Neural cell (in vitro differentiated cells): ENCODE measurements around the gene DNAJC12. TPM values are rescaled to one million over a fixed set of nuclear protein-coding genes. Genes with fewer than 3 reads are reported as not detected.
"Not testable (repeated sequence)": the region's sequence is repeated elsewhere in the genome, so short reads cannot be mapped to it uniquely, and the experiment has no call there.

Source experiments
- H2AFZ ChIP-seq: fragments of 200-600, 300-800 bp; sonication (generic), shearing (Covaris generic); 2 replicates; pipeline ENCODE4 v1.6.0; 2014; ENCODE audit warnings: low read depth, mild to moderate bottlenecking, antibody characterized with exemption, low read length, moderate library complexity
- H3F3A ChIP-seq: fragments of 200-600 bp; shearing (Covaris generic); 2 replicates; pipeline ENCODE4 v1.6.1; 2016; ENCODE audit warnings: mild to moderate bottlenecking, moderate library complexity, mixed read lengths, antibody characterized with exemption, low read length; ENCODE audit not compliant: insufficient read depth, poor library complexity, severe bottlenecking
- H3K27ac ChIP-seq: fragments of 200-600, 300-800 bp; sonication (generic), shearing (Covaris generic); 2 replicates; pipeline ENCODE4 v1.5.1; 2014; ENCODE audit warnings: mild to moderate bottlenecking, low read length, moderate library complexity
- H3K27me3 ChIP-seq: fragments of 300-800, 200-600 bp; sonication (generic), shearing (Covaris generic); 2 replicates; pipeline ENCODE4 v1.6.0; 2014; ENCODE audit warnings: mild to moderate bottlenecking, low read depth, low read length, moderate library complexity; ENCODE audit not compliant: insufficient read depth
- H3K36me3 ChIP-seq: fragments of 300-800, 200-600 bp; sonication (generic), shearing (Covaris generic); 2 replicates; pipeline ENCODE4 v1.5.1; 2014; ENCODE audit warnings: mild to moderate bottlenecking, antibody characterized with exemption, low read length, moderate library complexity; ENCODE audit not compliant: insufficient read depth
- H3K4me2 ChIP-seq: fragments of 300-800, 200-600 bp; sonication (generic), shearing (Covaris generic); 2 replicates; pipeline ENCODE4 v1.6.0; 2014; ENCODE audit warnings: mild to moderate bottlenecking, low read length
- H3K4me3 ChIP-seq: fragments of 300-800, 200-600 bp; sonication (generic), shearing (Covaris generic); 2 replicates; pipeline ENCODE4 v1.5.1; 2014; ENCODE audit warnings: mild to moderate bottlenecking, low read length, moderate library complexity
- H3K79me2 ChIP-seq: fragments of 200-600 bp; shearing (Covaris generic); replicated peaks from 2 replicates; pipeline ENCODE4 v1.6.0; 2014; ENCODE audit warnings: mild to moderate bottlenecking, low read length, moderate library complexity; ENCODE audit not compliant: insufficient read depth
- H3K9ac ChIP-seq: fragments of 300-800, 200-600 bp; sonication (generic), shearing (Covaris generic); 2 replicates; pipeline ENCODE4 v1.6.1; 2016; ENCODE audit warnings: mild to moderate bottlenecking, low read length, mixed read lengths
- H3K9me2 ChIP-seq: fragments of 200-600 bp; shearing (Covaris generic); 2 replicates; pipeline ENCODE4 v1.6.1; 2016; ENCODE audit warnings: mild to moderate bottlenecking, low read length, mixed read lengths; ENCODE audit not compliant: insufficient read depth
- H3K9me3 ChIP-seq: fragments of 200-600, 300-800 bp; sonication (generic), shearing (Covaris generic); 2 replicates; pipeline ENCODE4 v1.6.1; 2016; ENCODE audit warnings: mild to moderate bottlenecking, mixed run types, low read length, moderate library complexity, mixed read lengths
- H4K20me1 ChIP-seq: fragments of 200-600 bp; shearing (Covaris generic); 2 replicates; pipeline ENCODE4 v1.6.1; 2016; ENCODE audit warnings: mild to moderate bottlenecking, mixed run types; ENCODE audit not compliant: insufficient read depth
- EP300 ChIP-seq: fragments of 450-650 bp; conservative IDR thresholded peaks from 2 replicates; pipeline ENCODE4 v1.6.1; 2014; ENCODE audit warnings: antibody characterized with exemption, mild to moderate bottlenecking, moderate library complexity; ENCODE audit not compliant: poor library complexity, severe bottlenecking
- EZH2 ChIP-seq: fragments of 200-600, 300-800 bp; shearing (Covaris generic), sonication (generic); IDR thresholded peaks from 2 replicates; pipeline ENCODE4 v1.6.1; 2014; ENCODE audit warnings: antibody characterized with exemption, low read length, borderline replicate concordance, mild to moderate bottlenecking; ENCODE audit not compliant: insufficient read depth, poor library complexity, severe bottlenecking
- MXI1 ChIP-seq: fragments of 450-650 bp; conservative IDR thresholded peaks from 2 replicates; pipeline ENCODE4 v1.6.1; 2014; ENCODE audit warnings: antibody characterized with exemption, mild to moderate bottlenecking; ENCODE audit not compliant: poor library complexity, severe bottlenecking
- POLR2AphosphoS5 ChIP-seq: IDR thresholded peaks from 2 replicates; pipeline ENCODE4 v1.6.1; 2012
- RAD21 ChIP-seq: fragments of 450-650 bp; conservative IDR thresholded peaks from 2 replicates; pipeline ENCODE4 v1.6.1; 2014; ENCODE audit warnings: antibody characterized with exemption, mild to moderate bottlenecking, moderate library complexity
- REST ChIP-seq: IDR thresholded peaks from 2 replicates; pipeline ENCODE4 v1.6.1; 2012; ENCODE audit warnings: borderline replicate concordance
- SMC3 ChIP-seq: fragments of 450-650 bp; conservative IDR thresholded peaks from 2 replicates; pipeline ENCODE4 v1.6.1; 2014; ENCODE audit warnings: antibody characterized with exemption, mild to moderate bottlenecking, moderate library complexity; ENCODE audit not compliant: poor library complexity
- TAF1 ChIP-seq: IDR thresholded peaks from 2 replicates; pipeline ENCODE4 v1.6.1; 2012; ENCODE audit warnings: low read depth
- polyA plus RNA-seq: library from polyadenylated mRNA; depleted of rRNA; stranded (reverse); fragments of >200 nt; gene quantifications from 2 replicates; pipeline ENCODE4 v1.2.3, GENCODE V29; 2014
- TF ChIP-seq, protein P1 (sequence below): fragments of 450-650 bp; IDR thresholded peaks from 2 replicates; pipeline ENCODE4 v1.5.1; 2014; ENCODE audit warnings: antibody characterized with exemption, mild to moderate bottlenecking, moderate library complexity; ENCODE audit not compliant: poor library complexity, severe bottlenecking

The DNAJC12 gene
- polyA plus RNA-seq, 1 donor from 2014 or later: 32.2 TPM

GRCh38 chr10:67839511-67839910 lies 1.5 kb upstream of the DNAJC12 start:
- not testable (repeated sequence) for H3K27ac ChIP-seq, H3K4me3 ChIP-seq, H3F3A ChIP-seq, H3K27me3 ChIP-seq, H3K9ac ChIP-seq, H2AFZ ChIP-seq, H3K9me2 ChIP-seq, H3K9me3 ChIP-seq, H3K36me3 ChIP-seq, H3K4me2 ChIP-seq, H4K20me1 ChIP-seq, H3K79me2 ChIP-seq

- H3K4me3 ChIP-seq: peak overlapping the region; percentile 58
- no peaks in the 10 kb centered on the region for H3K27me3 ChIP-seq
- H3K79me2 ChIP-seq: no peaks in the 10 kb centered on the region
- H3K36me3 ChIP-seq: no peaks in the 10 kb centered on the region
- no peak overlapping the region for H2AFZ ChIP-seq
- no peak overlapping the region for H3K9ac ChIP-seq
- TF ChIP-seq TAF1 (no peak), EP300 (no peak), EZH2 (no peak), REST (no peak), MXI1 (no peak), RAD21 (no peak), POLR2AphosphoS5 (no peak), SMC3 (no peak)
- TF ChIP-seq, protein P1, sequence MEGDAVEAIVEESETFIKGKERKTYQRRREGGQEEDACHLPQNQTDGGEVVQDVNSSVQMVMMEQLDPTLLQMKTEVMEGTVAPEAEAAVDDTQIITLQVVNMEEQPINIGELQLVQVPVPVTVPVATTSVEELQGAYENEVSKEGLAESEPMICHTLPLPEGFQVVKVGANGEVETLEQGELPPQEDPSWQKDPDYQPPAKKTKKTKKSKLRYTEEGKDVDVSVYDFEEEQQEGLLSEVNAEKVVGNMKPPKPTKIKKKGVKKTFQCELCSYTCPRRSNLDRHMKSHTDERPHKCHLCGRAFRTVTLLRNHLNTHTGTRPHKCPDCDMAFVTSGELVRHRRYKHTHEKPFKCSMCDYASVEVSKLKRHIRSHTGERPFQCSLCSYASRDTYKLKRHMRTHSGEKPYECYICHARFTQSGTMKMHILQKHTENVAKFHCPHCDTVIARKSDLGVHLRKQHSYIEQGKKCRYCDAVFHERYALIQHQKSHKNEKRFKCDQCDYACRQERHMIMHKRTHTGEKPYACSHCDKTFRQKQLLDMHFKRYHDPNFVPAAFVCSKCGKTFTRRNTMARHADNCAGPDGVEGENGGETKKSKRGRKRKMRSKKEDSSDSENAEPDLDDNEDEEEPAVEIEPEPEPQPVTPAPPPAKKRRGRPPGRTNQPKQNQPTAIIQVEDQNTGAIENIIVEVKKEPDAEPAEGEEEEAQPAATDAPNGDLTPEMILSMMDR: no peak
- no peaks in the 10 kb centered on the region for H3K9me2 ChIP-seq
- H3K4me2 ChIP-seq: peak overlapping the region; percentile 66
- no peaks in the 10 kb centered on the region for H4K20me1 ChIP-seq
- no peak overlapping the region for H3K27ac ChIP-seq
- peaks cover 5% of the 10 kb centered on the region for H3K9me3 ChIP-seq
- no peaks in the 10 kb centered on the region for H3F3A ChIP-seq
These were observed 1.0 kb downstream of the DNAJC12 start for GRCh38 chr10:67836972-67837371.

DNA sequence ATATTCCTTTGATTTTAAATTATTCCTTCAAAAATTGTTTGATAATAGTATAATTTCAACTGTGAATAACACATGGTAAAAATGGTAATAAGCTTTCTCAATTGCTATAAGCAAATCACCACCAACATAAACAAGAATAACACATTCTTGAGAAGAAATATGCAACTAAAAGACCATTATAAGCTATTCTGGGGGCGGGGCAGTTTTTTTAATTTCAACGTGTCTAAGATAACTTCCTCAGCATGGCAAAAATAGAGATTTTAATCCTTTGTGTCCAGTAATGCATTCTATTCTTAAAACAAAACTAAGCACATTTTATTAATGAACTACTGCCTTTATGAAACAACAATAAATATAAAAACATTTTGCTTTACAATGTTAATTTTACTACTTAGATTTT lies 1.5 kb downstream of the DNAJC12 start:
- no peaks in the 10 kb centered on the region for H3K27me3 ChIP-seq
- peak overlapping the region; percentile 17 for H3K4me2 ChIP-seq
- TF ChIP-seq, protein P1: no peak
- TF ChIP-seq TAF1 (no peak), EZH2 (no peak), MXI1 (no peak)
- no peaks in the 10 kb centered on the region for H3F3A ChIP-seq
- H2AFZ ChIP-seq: no peak overlapping the region
- no peak overlapping the region for H3K27ac ChIP-seq
- no peaks in the 10 kb centered on the region for H3K79me2 ChIP-seq
- no peaks in the 10 kb centered on the region for H4K20me1 ChIP-seq
- H3K4me3 ChIP-seq: peak overlapping the region; percentile 24
- H3K9ac ChIP-seq: no peak overlapping the region
- H3K36me3 ChIP-seq: no peaks in the 10 kb centered on the region
- H3K9me2 ChIP-seq: no peaks in the 10 kb centered on the region
- H3K9me3 ChIP-seq: no peaks in the 10 kb centered on the region

GRCh38 chr10:67835541-67836394 lies 2.2 kb downstream of the DNAJC12 start:
- not testable (repeated sequence) for H3K27me3 ChIP-seq, H2AFZ ChIP-seq, H3K9me3 ChIP-seq, H4K20me1 ChIP-seq, H3K9me2 ChIP-seq, H3K36me3 ChIP-seq, H3K79me2 ChIP-seq, H3K9ac ChIP-seq, H3K27ac ChIP-seq, H3F3A ChIP-seq
- peak overlapping the region; percentile 17 for H3K4me2 ChIP-seq
- H3K4me3 ChIP-seq: peak overlapping the region; percentile 24
